HG02678 (cell line): Measurements from ENCODE around the gene TMEM130.
"Not testable (repeated sequence)": the region's sequence is repeated elsewhere in the genome, so short reads cannot be mapped to it uniquely, and the experiment has no call there.

ENCODE experiments used
- ATAC-seq: cut with Tn5 transposase; IDR thresholded peaks from one replicate; pipeline ENCODE4 v1.9.1; 2021; ENCODE audit warnings: mild to moderate bottlenecking, moderate library complexity; ENCODE audit not compliant: unreplicated experiment

TMEM130 gene

DNA sequence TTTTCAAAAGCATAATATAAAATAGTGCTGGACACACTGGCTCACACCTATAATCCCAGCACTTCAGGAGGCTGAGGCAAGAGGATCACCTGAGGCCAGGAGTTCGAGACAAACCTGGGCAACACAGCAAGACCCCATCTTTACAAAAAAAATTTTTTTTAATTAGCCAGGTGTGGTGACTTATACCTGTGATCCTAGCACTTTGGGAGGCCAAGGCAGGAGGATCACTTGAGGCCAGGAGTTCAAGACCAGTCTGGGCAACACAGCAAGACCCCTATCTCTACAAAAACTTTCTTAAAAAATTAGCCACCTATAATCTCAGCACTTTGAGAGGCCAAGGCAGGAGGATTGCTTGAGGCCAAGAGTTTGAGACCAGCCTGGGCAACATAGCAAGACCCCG is 27.3 kb downstream of the TMEM130 start:
- ATAC-seq: not testable (repeated sequence)

DNA sequence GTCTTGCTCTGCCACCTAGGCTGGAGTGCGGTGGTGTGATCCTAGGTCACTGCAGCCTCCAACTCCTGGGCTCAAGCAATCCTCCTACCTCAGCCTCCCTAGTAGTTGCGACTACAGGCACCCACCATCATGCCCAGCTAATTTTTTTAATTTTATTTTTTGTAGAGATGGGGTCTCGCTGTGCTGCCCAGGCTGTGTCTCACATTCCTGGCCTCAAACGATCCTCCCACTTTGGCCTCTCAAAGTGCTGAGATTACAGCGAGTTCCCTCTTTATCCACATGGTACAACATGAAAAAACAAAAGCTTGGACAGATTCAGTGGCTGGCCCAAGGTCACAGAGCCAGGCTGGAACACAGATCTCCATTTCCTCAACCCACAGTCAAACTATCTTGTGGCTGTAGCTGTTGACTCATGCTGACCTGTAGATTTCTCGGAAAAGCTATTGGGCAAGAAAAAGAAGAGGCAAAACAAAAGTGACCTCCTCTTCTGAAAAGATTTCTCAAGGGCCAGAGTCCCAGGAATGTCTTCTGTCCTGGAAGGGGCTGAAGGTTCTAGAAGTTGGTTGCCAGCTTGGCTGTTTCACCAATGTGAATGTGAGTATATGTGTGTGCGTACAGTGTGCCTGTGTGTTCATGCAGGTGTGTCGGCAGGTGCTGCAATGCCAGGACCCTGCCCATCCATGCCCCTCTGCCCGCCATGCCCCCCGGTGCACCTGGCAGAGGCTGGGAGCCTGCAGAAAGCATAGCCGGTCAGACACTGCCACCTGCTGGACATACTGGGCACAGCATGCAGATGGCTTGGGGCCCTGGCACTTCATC is 28.4 kb downstream of the TMEM130 start:
- peak; percentile 44 for ATAC-seq

DNA sequence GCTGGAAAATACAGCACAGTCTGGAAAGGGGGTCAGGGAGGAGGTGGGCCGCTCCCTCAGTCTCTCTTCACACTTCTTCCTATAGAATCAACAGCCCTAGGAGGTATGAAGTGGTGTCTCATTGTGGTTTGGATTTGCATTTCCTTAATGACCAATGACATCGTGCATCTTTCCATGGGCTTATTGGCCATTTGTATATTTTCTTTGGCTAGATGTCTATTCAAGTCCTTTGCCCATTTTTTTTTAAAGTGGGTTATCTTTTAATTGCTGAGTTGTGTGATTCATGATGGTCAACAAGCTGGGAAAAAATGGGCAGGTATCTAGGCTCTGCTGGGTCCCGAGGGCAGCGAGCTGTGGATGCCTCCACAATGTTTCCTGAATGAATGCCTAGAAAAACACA is 29.1 kb downstream of the TMEM130 start:
- no peak for ATAC-seq

DNA sequence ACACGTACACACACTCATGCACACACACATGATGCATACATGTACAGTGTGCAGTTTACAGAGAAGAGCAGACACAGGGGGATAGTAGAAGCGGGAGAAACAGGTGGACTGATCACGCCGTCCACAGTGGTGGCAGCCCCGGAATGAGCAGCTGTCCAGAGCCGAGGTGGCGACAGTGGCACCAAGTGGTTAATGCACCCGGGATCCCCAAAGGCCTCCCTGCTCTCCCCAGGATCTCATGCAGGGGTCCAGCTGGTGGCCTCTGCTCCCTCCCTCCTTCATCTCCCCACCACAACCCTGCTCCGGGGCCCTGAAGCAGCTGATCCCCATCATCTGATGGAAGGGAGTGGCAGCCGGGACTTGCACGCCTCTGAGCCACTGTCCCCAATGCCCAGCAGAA is 29.7 kb downstream of the TMEM130 start:
- ATAC-seq: no peak

DNA sequence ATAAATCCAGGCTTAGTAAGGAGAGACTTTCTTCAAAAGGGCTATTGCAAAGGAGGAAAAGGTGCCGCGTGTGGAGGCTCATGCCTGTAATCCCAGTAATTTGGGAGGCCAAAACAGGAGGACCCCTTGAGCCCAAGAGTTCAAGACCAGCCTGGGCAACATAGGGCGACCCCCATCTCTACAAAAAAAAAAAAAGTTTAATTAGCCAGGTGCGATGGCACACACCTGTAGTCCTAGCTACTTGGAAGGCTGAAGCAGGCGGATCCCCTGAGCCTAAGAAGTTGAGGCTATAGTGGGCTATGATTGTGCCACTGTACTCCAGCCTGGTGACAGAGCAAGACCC is 32.2 kb downstream of the TMEM130 start:
- ATAC-seq: no peak

DNA sequence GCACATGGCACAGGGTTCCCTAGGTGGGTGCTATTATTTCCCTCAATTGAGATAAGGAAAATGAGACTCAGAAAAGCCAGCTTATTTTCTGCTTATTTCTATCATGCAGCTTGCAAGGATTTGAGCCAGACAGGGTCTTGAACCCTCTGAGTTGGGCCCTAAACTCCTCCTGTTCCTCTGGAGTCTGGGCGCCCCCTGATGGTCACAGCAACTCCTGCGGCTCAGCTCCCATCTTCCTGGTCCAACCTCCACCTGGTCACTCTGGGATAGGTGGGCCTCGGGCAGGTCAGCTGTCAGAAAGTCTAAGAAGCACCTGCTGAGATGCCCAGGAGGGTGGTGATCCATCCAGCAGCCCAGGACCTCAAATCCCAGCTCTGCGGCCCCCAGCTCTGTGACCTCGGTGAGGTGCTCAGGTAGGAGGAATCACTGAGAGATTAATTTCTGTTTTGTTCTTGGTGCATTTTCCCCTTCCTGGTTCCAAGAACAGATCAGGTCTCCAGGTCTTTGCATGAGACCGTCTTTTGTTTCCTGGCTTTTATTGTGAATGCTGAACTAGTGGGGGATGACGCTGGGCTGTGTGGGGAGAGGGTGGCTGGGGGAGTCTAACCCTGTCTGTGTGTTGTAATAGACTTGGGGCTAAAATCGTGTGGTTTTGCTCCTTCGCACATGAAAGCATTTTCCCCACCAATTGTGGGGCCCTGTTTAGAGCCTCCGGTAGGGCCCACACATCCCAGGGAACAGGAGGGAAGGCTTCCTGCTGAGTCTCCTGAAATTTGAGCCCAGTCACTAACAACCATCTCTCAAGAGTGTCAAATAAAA is 32.8 kb downstream of the TMEM130 start:
- no peak for ATAC-seq

DNA sequence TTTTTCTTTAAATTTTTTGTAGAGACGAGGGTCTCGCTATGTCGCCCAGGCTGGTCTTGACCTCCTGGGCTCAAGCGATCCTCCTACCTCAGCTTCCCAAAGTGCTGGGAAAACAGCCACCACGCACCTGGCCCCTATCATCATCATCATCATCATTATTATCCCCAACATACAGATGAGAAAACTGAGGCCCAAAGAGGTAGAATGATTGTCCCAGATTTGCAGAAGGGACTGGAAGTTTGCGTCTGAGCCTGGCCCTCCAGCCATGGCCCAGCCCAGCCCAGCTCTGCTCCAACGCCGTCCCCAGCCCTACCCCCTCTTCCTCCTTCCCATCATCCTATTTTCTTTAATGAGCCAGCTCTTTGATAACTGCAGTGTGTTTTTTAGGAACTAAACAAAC is 34.9 kb downstream of the TMEM130 start:
- ATAC-seq: no peak

DNA sequence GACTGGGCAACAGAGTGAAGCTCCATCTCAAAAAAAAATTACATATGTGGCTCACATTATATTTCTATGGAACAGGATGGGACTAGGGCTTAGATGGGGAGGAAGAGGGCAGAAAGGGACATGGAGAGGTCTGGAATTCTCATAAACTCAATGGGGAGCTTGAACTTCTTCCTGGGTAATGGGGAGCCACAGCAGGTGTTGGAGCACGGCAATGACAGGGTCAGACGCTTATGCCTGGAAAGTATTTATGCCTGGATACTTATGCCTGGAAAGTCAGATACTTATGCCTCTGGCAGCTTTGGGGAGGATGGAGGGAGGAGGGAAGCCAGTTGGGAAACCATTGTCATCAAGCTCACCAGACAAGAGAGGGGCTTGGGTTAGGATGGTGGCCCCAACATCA is 36.8 kb downstream of the TMEM130 start:
- no peak for ATAC-seq

DNA sequence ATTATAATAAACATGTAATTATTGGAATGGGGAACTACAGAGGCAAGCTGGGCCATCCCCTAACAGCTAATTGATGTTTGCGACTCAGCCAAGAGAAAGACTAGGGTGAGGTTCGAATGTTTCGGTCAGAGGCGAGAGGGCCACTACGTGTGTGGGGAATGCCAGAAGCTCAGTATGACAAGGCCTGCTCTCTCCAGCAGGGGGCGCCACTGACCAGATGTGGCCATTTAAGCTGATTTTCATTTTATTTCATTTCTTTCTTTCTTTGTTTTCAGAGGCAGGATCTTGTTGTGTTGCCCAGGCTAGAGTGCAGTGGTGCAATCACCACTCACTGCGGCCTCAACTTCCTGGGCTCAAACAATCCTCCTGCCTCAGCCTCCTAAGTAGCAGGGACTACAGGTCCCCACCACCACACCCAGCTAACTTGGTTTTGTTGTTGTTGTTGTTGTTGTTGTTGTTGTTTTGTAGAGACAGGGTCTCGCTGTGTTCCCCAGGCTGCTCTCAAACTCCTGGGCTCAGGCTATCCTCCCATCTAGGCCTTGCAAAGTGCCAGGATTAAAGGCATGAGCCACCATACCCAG is 38.1 kb downstream of the TMEM130 start:
- no peak for ATAC-seq

DNA sequence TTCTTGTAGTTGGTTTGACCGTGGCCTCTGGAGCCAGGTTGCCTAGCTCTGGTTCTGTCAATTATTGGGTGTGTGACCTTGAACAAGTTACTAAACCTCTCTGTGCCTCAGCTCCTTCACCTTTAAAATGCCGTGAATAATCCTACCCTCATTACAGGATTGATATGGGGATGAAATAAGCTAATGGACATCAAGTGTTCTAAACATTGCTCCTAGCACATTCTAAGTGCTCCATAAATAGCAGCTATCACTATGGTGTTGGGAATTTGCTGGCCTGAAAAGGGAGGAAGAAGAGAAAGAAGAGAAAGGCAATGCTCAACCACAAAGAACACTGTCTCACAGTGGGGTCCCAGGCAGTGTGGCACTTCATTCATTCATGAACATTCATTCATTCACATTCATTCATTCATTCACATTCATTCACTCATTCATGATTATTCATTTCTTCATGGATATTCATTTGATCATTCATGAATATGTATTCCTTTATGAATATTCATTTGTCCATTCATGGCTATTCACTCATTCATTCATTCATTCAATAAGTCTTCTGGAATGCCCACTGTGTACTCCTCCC is 38.8 kb downstream of the TMEM130 start:
- ATAC-seq: no peak

DNA sequence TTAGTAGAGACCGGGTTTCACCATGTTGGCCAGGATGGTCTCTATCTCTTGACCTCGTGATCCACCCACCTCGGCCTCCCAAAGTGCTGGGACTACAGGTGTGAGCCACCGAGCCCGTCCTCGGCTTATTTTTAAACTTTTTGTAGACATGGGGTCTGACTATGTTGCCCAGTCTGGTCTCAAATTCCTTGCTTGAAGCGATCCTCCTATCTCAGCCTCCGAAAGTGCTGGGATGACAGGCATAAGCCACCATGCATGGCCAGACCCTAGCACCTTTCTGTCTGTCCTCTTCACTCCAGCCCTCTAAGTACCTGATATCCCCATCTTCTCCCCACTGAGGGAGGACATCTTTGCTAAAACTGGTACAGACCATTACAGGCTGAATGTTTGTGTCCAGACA is 41.4 kb downstream of the TMEM130 start:
- no peak for ATAC-seq

DNA sequence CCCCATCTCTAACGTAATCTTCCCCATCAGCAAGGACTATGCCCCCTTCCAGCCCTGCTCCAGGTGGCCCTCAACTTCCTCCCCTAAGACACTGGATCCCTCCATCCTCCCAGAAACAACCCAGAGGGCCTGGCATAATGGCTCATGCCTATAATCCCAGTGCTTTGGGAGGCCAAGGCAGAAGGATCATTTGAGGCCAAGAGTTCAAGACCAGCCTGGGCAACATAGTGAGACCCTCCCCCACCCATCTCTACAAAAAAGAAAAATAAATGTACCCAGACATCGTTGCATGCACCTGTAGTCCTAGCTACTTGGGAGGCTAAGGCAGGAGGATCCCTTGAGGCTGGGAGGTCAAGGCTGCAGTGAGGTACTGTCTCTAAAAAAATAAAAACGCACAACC is 42.6 kb downstream of the TMEM130 start:
- ATAC-seq: no peak

DNA sequence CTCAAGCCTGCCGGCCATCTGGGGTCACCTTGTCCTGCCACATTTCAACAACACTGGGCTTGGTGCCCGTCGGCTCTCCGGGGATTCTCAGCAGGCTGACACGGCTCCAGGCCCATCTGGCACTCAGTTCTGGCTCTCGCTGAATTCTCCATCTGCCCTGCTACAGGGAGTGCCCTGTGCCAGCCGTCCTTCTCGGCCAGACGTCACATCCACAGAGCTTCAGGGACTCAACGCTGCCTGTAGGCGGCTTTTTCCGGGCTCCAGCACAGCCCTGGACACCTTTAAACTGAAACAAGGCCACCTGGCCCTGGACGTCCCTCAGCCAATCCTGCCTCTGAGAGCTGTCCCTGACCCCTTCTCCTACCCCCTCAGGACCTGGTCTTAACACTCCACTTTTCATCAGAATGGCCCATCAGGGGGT is 43.0 kb downstream of the TMEM130 start:
- ATAC-seq: no peak

DNA sequence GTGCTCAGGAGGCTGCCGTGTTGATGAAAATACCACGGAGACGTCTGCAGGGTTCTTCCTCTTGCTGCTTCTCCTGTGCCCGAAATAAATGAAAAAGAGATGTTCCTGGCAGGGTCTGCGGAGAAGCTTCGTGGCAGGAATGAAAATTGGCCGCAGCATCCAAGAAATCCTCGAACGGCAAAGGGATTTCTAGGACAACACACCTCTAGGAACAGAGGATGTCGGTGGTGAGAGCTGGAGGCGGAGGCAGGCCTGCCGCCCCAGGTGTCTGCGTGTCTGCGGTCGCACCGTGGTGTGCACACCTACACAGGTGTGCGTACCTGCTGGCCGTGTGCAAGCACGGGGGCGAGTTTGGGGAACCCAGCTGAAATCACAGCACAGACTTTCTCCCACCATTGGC is 43.4 kb downstream of the TMEM130 start:
- no peak for ATAC-seq

DNA sequence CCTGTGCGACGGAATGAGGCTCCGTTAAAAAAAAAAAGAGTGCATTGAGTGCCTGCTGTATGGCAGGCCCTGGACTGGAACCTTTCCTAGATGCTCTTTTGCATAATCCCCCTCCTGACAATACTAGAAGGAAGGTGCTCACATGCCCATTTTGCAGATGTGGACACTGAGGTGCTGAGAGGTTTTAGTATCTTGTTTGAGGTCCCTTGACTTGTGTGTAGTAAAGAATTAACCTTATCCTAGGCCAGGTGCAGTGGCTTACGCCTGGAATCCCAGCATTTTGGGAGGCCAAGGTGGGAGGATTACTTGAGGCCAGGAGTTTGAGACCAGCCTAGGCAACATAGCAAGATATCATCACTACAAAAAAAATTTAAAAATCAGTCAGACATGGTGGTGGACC is 46.6 kb downstream of the TMEM130 start:
- no peak for ATAC-seq

DNA sequence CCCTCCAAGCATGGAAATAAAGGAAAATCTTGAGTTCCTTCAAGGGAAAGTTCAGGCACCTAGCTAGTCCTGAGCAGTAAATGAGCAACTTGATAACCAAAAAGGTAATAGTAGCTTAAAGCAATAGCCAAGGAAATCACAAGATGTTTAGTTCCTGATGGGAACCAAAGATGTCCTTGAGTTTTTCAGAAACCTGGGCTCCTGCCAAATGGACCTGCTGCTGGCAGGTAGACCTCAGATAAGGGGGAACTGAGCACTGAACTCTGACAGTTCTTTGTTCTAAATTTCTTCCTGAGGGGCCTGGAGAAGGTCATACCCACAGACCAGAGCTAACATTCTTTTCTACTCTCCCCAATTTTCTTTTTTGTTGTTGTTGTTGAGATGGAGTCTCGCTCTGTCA is 48.5 kb downstream of the TMEM130 start:
- no peak for ATAC-seq

DNA sequence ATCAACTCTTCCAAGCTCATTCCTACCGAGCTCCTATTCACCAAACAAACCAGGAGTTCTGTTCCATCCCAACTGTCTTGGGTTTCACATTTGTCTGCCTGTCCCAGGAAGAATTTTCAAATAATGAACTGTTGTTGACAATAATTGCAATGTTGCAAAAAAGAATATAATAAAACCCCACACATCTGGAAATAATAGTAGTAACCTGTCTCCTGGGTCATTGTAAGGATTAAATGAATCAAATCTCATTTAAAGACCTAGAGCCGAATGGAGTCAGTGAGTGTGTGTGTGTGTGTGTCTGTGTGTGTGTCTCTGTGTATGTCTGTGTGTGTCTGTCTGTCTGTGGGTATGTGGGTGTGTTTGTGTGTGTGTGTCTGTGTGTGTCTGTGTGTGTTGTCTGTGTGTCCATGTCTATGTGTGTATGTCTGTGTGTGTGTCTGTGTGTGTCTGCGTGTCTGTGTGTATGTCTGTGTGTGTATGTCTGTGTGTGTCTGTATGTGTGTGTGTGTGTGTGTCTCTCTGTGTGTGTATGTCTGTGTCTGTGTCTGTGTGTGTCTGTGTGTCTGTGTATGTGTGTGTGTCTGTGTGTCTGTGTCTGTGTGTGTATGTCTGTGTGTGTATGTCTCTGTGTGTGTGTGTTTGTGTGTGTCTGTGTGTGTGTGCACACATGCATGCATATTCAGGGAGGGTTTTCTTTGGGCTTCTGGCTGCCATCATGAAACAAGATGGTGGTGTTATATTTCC is 52.7 kb downstream of the TMEM130 start:
- no peak for ATAC-seq

DNA sequence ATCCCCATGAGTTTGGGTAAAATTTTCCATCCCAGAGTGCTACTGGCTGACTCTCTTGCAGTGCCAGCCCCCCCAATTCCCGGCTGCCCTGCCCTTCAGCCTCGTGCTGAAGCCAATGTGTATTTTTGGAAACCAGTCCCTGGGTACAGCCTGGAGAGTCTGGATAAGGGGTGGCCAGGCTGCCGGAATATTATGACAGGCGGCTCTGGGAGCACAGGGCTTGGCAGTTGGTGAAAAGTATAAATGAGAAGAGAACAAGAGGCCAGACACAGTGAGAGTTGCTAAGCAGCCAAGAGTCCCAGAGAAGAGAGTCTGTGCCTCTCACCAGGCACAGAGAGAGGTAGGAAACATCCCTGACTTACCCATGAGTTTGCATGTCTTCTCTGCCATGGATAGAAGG is 53.6 kb downstream of the TMEM130 start:
- no peak for ATAC-seq

DNA sequence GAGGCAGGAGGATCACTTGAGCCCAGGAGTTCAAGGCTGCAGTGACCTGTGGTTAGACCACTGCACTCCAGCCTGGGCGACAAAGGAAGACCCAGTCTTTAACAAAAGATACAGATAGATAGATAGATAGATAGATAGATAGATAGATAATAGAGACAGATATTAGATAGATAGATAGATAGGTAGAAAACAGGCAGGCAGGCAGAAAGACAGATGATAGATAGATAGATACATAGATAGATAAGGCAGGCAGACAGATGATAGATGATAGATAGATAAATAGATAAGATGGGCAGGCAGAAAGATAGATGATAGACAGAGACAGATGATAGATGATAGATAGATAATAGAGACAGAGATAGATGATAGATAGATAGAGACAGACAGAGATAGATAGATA is 54.5 kb downstream of the TMEM130 start:
- ATAC-seq: no peak

DNA sequence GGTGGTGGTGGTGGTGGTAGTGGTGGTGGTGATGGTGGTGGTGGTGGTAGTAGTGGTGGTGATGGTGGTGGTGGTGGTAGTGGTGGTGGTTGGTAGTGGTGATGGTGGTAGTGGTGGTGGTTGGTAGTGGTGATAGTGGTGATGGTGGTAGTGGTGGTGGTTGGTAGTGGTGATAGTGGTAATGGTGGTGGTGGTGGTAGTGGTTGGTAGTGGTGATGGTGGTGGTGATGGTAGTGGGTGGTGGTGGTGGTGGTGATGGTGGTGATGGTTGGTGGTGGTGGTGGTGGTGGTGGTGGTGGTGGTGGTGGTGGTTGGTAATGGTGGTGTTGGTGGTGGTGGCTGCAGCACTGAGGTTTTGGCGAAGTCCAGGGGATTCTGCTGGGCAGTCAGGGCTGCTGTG is 58.5 kb downstream of the TMEM130 start:
- ATAC-seq: no peak
